GM19397 (cell line): ENCODE results near the gene D2HGDH.
A peak's percentile ranks its signal among the peaks of the same experiment; 100 is the strongest.
"Not testable (repeated sequence)": the region's sequence is repeated elsewhere in the genome, so short reads cannot be mapped to it uniquely, and the experiment has no call there.

ENCODE experiments used
- ATAC-seq: cut with Tn5 transposase; IDR thresholded peaks from one replicate; pipeline ENCODE4 v1.9.1; 2021; ENCODE audit warnings: mild to moderate bottlenecking, moderate library complexity; ENCODE audit not compliant: unreplicated experiment

The D2HGDH gene

DNA sequence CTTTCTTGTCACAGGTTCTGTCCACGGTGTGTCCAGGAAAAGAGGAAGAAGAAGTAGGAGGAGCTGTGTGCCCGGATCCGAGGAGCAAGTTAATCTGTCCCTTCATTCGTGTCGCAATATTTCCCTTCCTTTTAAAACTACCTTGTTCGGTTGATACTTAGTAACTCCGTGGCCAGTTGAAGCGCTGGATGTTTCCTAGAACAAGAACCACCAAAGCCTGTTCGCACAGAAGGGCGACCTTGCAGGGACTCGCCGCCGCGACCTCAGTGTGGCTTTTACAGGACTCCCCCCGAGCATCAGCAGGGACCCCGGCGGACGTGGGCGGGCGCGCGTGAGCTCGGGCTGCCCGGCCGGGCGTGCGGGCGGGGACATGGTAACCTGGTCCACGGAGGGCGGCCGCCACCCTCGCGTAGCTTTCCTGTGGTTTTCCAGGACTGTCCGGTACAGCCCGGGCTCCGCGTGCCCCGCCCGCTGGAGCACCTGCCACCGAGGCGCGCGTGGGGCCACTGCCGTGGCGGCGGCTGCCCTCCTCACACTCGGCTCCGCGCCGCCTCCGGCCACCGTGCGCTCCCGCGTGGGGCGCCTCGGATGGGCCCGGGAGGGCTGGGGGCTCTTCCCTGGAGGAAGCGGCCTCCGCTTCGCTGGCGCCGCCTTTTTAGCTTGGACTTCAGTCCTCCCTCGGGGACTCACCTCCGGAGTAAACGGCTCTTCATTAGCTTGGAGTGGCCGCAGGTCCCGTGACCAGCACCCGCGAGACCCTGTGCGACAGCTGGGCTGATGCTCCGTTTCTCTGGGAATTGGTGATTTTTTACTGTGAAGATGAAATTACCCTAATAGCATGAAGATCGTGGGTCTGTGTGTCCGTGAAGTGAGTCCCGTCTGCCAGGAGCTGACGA lies 9.2 kb upstream of the D2HGDH start:
- ATAC-seq, result no peak

- no peak for ATAC-seq
Observed at GRCh38 chr2:241726459-241726858, 8.0 kb upstream of the D2HGDH start.

DNA sequence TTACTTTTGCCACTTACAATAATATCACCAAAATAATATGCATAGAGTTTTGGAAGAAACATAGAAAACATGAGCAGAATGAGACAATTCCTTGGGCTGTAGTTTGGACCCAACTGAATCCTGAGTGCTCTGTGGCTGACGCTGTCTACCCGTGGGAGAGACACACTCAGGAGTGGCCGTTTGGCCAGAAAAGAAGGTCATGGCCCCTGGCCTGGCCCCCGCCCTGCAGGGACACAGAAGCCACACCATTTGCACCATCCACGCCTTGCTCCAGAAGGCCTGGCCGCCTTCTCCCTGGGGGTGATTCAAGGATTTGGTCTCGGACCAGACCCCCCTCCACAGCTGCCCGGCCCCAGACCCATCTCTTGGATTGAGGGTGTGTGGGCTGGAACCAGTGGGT lies 6.4 kb upstream of the D2HGDH start:
- no peak for ATAC-seq

GRCh38 chr2:241728627-241729026 lies 5.8 kb upstream of the D2HGDH start:
- ATAC-seq, result no peak

GRCh38 chr2:241729868-241730267 lies 4.6 kb upstream of the D2HGDH start:
- ATAC-seq, result no peak

DNA sequence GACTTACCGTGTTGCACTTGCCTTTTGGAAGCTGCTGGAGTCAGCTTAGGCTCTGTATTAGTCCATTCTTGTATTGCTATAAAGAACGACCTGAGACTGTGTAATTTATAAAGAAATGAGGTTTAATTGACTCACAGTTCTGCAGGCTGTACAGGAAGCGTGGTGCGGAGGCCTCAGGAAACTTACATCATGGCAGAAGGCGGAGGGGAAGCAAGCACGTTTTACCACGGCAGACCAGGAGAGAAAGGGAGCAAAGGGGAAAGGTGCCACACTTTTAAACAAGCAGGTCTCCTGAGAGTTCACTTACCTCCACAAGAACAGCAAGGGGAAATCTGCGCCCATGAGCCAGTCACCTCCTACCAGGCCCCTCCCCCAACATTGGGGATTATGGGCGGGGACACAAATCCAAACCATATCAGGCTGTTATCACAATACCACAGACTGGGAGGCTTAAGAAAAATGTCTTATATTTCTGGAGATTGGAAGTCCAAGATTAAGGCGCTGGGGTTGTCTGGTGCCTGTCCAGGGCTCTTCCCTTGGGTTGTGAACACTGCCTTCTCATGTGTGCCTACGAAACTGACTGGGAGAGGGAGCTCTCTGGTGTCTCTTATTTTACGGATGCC lies 3.6 kb upstream of the D2HGDH start:
- ATAC-seq, result no peak

DNA sequence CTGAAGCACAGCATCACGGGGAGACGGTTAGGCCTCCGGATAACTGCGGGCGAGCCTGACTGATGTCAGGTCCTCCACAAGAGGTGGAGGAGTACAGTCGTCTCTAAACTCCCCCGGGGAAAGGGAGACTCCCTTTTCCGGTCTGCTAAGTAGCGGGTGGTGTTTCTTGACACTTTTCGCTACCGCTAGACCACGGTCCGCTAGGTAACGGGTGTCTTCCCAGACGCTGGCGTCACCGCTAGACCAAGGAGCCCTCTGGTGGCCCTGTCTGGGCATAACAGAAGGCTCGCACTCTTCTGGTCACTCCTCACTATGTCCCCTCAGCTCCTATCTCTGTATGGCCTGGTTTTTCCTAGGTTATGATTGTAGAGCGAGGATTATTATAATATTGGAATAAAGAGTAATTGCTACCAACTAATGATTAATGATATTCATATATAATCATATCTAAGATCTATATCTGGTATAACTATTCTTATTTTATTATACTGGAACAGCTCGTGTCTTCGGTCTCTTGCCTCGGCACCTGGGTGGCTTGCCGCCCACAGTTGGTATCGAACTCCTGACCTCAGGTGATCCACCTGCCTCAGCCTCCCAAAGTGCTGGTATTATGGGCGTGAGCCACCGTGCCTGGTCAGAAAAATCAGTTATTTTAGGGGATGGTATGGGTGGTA lies 1.8 kb upstream of the D2HGDH start:
- ATAC-seq, result not testable (repeated sequence)

DNA sequence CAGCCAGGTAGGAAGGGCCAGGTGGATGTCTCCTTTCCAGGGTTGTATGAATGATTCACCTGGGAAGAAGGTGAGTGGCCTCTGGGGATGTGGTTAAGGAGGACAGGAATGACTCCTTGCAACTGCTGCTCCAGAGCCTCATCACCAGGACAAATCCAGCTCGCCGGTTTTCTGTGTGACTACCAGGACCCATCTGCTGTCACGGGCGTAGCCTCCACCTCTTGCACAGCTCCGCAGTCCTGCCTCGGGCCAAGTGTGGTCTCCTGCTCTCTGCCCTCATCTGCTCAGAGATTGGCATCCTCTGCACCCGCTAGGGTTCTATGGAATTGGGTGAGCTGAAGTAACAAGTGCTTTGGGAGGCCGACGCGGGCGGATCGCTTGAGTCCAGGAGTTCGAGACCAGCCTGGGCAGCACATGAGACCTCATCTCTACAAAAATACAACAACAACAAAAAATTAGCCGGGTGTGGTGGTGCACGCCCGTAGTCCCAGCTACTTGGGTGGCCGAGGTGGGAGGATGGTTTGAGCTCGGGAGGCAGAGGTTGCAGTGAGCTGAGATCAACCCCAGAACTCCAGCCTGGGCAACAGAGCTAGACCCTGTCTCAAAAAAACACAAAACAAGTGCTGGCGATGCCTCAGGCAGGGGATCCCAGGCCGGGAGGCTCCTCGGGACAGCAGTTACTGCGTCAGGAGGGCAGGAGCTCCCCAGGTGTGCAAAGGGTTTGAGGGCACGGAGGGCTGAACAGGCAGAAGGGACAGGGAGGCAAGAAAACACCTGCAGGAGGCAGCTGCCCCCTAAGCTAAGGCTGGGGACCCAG lies 831 bp upstream of the D2HGDH start:
- ATAC-seq, result no peak

- peak; percentile 16 for ATAC-seq
Observed at GRCh38 chr2:241734208-241734466, 293 bp upstream of the D2HGDH start.

DNA sequence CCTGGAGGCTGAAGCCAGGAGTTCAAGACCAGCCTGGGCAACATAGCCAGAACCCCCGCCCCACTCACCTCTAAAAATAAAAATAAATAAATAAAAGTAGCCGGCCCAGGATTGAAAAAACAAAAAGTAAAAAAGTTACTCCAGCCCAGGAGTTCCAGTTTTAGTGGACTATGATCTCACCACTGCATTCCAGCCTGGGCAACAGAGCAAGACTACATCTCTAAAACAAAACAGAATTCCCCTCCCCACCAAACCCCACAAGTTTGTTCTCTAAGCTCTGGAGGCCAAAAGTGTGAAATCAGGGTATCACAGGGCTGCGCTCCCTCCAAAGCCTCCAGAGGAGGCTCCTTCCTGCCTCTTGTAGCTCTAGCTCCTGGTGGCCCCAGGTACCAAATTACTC lies 1.7 kb downstream of the D2HGDH start:
- no peak for ATAC-seq

DNA sequence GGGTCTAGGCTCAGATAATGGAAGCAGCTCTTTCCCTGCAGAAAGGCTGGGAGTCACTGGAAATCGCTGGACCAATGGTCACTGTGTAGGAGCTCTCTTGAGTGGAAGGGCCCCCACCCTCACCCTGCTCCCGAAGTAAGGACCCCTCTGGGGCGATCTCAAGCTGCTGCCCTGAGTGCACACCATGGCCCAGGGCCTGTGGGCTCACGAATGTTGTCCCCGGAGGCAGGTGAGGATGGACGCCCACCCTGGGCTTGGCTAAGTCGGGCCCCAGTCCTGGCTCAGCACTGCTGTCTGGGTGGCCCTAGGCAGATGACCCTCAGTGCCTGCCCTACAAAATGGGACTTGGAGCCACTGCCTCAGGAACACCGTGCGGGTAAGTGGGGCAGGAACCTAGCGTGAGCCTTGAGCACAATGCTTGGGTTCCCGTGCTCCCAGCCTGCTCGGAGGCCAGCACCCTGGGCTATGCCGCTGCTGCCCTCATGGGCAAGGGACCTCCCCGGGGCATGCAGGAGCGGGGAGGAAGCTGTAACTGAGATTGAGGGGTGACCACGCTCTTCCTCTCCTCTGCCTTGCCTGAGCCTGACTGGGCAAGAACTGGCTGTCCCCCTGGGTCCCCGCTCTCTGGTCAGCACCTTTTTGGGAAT lies 3.7 kb downstream of the D2HGDH start:
- no peak for ATAC-seq

GRCh38 chr2:241739177-241739576 lies 4.7 kb downstream of the D2HGDH start:
- ATAC-seq, result no peak

DNA sequence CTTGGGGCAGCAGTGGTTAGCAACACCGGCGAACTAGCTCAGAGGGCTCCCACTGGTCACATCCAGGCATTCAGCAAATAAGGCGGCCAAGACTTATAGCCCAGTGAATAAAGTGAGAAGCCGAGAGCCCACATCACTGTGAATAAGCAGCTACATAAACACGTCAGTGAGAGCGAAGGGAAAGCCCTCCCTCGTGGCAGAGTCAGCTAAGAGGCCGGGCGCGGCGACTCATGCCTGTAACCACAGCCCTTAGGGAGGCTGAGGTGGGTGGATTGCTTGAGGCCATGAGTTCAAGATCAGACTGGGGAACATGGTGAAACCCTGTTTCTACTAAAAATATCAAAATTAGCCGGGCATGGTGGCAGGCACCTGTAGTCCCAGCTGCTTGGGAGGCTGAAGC lies 5.2 kb downstream of the D2HGDH start:
- no peak for ATAC-seq

- no peak for ATAC-seq
Observed at GRCh38 chr2:241741016-241741415, 6.6 kb downstream of the D2HGDH start.

DNA sequence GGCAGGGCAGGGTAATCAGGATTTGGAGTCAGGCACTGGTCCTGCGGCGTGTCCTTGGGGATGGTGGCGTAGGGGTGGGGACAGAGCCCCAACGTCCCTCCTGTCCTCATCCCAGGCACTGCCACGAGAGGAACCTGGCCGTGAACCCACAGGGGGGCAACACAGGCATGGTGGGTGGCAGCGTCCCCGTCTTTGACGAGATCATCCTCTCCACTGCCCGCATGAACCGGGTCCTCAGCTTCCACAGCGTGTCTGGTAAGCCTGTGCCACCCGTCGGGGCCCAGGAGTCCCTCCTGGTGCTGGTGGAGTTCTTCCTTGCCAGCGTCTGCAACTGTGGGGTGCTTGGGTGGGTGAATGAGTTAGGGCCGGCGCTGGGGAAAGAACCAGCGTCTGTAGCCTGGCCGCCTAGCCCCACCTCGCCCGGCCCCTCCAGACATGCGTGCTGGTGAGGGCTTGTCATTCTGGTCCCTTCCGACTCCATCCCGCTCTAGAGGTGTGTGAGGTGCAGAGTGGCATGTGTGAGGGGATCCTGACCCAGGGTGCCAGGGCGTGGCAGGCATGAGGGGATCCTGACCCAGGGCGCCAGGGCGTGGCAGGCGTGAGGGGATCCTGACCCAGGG lies 8.0 kb downstream of the D2HGDH start:
- ATAC-seq, result no peak

DNA sequence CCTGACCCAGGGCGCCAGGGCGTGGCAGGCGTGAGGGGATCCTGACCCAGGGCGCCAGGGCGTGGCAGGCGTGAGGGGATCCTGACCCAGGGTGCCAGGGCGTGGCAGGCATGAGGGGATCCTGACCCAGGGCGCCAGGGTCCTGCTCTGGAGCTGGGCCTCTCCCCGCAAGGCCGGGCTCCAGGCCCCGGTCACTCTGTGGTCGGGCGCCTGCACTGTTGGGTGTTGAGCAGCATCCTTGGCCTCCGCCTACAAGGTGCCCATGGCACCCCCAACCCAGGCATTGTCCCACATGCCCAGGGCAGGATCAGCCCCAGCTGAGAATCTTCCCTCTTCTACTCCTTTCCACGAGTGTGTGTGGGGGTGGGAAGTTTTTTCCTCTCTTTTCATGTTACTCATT lies 8.6 kb downstream of the D2HGDH start:
- ATAC-seq, result not testable (repeated sequence)

DNA sequence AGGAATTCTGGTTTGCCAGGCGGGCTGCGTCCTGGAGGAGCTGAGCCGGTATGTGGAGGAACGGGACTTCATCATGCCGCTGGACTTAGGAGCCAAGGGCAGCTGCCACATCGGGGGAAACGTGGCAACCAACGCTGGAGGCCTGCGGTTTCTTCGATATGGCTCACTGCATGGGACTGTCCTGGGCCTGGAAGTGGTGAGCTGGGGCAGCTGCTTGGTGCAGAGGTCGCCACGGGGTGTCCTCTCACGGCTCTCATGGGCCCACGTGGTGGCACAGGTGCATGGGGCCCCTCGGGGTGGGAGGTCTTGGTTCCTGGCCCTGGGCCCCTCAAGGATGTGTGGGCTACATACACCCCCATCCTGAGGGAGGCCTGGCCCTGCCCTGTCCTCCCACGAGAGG lies 9.2 kb downstream of the D2HGDH start:
- no peak for ATAC-seq

DNA sequence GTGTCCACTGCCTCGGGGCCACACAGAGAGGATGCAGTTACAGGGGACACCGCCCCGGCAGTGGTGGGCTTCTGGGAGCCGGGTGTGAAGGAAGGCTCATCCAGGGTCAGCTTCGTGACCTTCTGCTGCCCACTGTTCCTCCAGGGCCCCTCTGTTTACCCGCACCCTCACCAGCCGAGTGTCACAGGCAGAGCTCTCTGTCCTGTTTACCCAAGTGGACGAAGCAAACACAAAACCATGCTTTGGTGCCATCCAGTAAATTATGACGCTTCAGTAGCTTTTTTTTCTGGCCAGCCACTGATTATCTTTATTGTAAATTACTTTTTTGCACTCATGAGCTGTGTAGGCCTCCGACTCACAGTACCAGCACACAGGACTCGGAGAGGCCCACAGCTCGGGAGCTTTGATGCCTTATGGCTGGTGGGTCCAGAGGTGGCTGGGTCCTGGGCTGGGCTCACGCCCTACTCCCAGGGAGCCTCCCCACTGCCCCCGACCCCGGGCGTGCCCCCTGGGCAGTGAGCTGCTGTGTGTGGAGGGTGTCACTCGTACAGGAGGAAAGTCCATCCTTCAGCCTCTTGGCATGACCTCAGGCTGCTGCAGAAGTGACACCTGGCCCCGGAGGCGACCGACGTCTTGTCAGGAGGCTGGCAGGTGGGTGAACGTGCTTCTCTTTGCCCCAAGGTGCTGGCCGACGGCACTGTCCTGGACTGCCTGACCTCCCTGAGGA lies 9.8 kb downstream of the D2HGDH start:
- no peak for ATAC-seq

- ATAC-seq, result no peak
Observed at GRCh38 chr2:241745276-241745675, 10.8 kb downstream of the D2HGDH start.

GRCh38 chr2:241746084-241746483 lies 11.7 kb downstream of the D2HGDH start:
- no peak for ATAC-seq
